Activated CD4-positive, alpha-beta T cell treated with anti-CD3 and anti-CD28 coated beads for 36 hours (primary cell): ENCODE results near the gene ETV6. TPM values are rescaled to one million over a fixed set of nuclear protein-coding genes. Genes with fewer than 3 reads are reported as not detected.

ENCODE experiments used
- ATAC-seq: fragments of 200-7000 bp; cut with Tn5 transposase; one replicate; pipeline ENCODE4 v1.10.0; 2021; ENCODE audit warnings: mild to moderate bottlenecking, moderate library complexity
- CTCF ChIA-PET: fragments of 350-600 bp; sonication (Branson Sonifier 250); formaldehyde crosslinking; loops from one replicate; lab custom pipeline; 2021; ENCODE audit warnings: antibody characterized with exemption; lab: Charles Lee
- POLR2A ChIA-PET: fragments of 350-600 bp; sonication (Branson Sonifier 250); formaldehyde crosslinking; loops from one replicate; lab custom pipeline; 2021; ENCODE audit warnings: antibody characterized with exemption, inconsistent platforms; lab: Charles Lee
- DNase-seq: peaks from one replicate; pipeline ENCODE4 v3.0.0-alpha.2; 2020
- H3K27ac Mint-ChIP-seq: one replicate; pipeline ENCODE4 v1.8.0; 2021; ENCODE audit warnings: mixed read lengths
- H3K27me3 Mint-ChIP-seq: one replicate; pipeline ENCODE4 v1.8.0; 2021; ENCODE audit warnings: mixed read lengths
- H3K36me3 Mint-ChIP-seq: one replicate; pipeline ENCODE4 v1.8.0; 2021; ENCODE audit warnings: low read depth, mixed read lengths
- H3K4me1 Mint-ChIP-seq: one replicate; pipeline ENCODE4 v1.8.0; 2021; ENCODE audit warnings: mixed read lengths
- H3K4me3 Mint-ChIP-seq: one replicate; pipeline ENCODE4 v1.8.0; 2021; ENCODE audit warnings: mild to moderate bottlenecking, moderate library complexity, mixed read lengths
- H3K9me3 Mint-ChIP-seq: one replicate; pipeline ENCODE4 v1.8.0; 2021; ENCODE audit warnings: low read depth, mixed read lengths
- intact Hi-C, 2 experiments: fragments of 100-400 bp; cut with DNase I in 1 of 2; cut with micrococcal nuclease in 1 of 2; formaldehyde crosslinking; loops; one replicate each; pipeline versions ENCODE4 v1.14.2 to v1.15.1; 2022 to 2024; cut with DNase I, micrococcal nuclease
- total RNA-seq, 2 experiments: library from RNA; stranded (reverse); gene quantifications; one replicate each; pipeline ENCODE4 v1.2.3, GENCODE V29; 2021

The ETV6 gene
- total RNA-seq, 2 experiments from 2014 or later = 53.5 to 56.7 TPM

DNA sequence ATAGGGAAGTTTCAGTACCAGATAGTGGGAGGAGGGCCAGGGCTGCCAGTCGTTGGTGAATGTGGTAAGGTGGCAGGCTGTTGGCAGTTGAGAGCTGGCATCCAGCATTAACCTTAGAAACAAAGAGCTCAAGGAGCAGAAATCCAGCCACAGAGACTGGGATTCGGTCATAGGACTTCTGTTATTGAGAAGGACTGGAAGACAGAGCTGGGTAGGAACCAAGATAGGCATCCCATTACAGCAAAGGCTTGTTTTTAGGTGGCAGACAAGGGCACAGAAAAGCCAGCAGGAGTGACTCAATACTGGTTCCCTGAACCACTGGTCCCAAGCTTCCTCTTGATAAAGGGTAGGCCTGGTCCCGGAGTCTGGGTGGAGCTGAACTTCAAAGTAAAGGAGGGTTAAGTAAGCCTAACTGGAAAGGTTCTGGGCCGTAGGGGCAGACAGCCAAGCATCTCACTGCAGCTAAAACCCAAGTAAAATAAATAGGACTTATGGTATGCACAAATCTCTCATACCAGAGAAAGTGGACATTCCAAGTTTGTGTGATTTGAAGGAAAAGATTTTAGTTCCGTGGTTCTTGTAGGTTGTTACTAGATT lies 147.9 kb downstream of the ETV6 start:
- intact Hi-C loops = no loop called here
- Mint-ChIP-seq H3K4me3 (no peak overlapping the region), H3K36me3 (peaks cover 41% of the 10 kb centered on the region), H3K27ac (peak overlapping the region; percentile 45), H3K9me3 (peaks cover 2% of the 10 kb centered on the region), H3K27me3 (no peaks in the 10 kb centered on the region), H3K4me1 (peaks cover 52% of the 10 kb centered on the region)
- no peak for ATAC-seq
- no peak for DNase-seq
- ChIA-PET POLR2A (no interaction called here), CTCF (interaction anchor here (1.0 to 1.6 kb wide), 2 partner anchors 12 to 15 kb away, joined by 3 to 4 read pairs; no protein-coding TSS in a partner anchor)

DNA sequence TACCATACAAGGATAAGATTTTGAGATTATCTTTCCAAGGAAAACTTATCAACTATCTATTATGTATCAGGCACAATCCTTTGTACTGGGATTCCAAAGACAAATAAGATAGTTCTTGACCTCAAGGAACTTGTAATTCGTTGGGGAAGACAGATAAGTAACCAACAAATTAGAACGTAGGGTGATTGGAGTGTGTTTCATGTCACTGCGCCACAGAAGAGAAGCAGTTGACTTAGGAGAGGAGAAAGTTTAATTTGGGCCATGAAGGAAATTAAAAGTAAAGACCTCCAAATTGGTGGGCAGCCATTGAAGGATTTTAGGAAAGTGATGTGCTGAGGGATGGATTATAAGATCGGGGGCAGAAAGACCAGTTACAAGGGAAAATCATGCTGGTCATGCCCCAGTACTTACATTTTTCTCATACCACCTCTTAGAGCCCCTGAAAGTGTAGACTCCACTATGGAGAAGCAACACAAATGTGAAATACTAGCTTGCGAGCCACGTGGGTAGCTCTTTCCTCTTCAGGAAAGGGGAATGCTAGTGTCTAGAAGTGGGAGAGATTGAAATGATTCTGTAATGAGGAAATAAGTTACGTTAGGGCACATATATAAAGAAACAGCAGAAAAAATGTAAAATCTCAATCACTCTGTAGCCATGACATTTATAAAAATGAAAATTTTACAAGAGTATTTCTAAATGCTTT lies 148.7 kb downstream of the ETV6 start:
- DNase-seq = no peak
- peaks cover 54% of the 10 kb centered on the region for H3K4me1 Mint-ChIP-seq
- peaks cover 44% of the 10 kb centered on the region for H3K36me3 Mint-ChIP-seq
- peaks cover 2% of the 10 kb centered on the region for H3K9me3 Mint-ChIP-seq
- H3K27me3 Mint-ChIP-seq = no peaks in the 10 kb centered on the region
- no peak for ATAC-seq
- POLR2A ChIA-PET = no interaction called here
- H3K4me3 Mint-ChIP-seq = no peak overlapping the region
- CTCF ChIA-PET = interaction anchor here (1.0 kb wide), 1 partner anchor 98 kb away, joined by 3 read pairs; no protein-coding TSS in a partner anchor
- H3K27ac Mint-ChIP-seq = no peak overlapping the region
- intact Hi-C loops = no loop called here

DNA sequence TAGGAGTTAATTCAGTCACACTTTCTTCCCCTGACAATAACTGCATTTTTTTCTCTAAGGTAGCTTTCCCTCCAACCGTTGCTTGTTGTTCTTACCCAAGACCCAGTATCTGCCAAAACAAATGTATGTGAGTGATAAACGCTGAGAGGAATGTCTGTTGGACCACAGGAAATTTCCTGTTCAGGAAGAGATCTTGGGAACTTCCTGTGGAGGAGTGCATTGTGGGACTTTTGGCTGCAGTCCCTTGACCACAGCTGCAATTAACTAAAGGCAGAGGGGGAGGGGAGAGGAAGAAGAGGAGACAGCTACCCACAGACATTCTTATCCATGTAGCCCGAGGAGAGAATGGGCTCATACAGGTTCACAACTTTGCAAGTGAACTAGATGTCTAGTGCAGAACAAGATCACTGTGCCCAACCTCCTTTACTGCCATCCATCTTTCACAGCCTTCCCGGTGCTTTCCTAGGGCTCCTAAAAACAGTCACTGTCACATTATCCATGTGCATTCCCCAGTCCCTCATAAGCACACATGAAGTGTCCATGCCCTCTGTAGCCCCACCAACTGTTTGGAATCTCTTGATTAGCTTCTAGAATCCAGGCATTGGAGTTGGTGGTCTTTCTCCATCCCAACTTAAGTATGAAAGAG lies 149.5 kb downstream of the ETV6 start:
- ATAC-seq = no peak
- intact Hi-C loops = no loop called here
- POLR2A ChIA-PET = no interaction called here
- Mint-ChIP-seq H3K27me3 (no peaks in the 10 kb centered on the region), H3K27ac (peak overlapping the region; percentile 14), H3K4me3 (no peak overlapping the region), H3K9me3 (peaks cover 2% of the 10 kb centered on the region), H3K36me3 (peaks cover 45% of the 10 kb centered on the region), H3K4me1 (peaks cover 57% of the 10 kb centered on the region)
- no peak for DNase-seq
- CTCF ChIA-PET = interaction anchor here (1.0 to 1.1 kb wide), 2 partner anchors 11 to 99 kb away, joined by 3 read pairs; no protein-coding TSS in a partner anchor

DNA sequence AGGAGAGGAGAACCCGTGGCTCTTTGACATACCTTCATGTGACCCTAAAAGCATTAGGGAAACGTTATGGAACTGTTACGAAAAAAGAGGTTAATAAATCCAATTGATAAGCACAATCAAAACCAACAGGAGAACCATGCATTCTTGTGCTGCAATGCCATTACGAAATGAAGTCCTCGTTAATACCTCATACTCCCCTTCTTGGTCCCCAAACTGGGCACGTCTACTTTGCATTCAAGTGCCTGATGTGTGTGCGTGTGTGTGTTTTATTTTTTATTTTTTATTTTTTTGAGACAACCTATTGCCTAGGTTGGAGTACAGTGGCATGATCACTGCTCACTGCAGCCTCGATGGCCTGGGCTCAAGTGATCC lies 150.0 kb downstream of the ETV6 start:
- H3K27me3 Mint-ChIP-seq = no peaks in the 10 kb centered on the region
- H3K4me1 Mint-ChIP-seq = peaks cover 62% of the 10 kb centered on the region
- no peak overlapping the region for H3K4me3 Mint-ChIP-seq
- peaks cover 2% of the 10 kb centered on the region for H3K9me3 Mint-ChIP-seq
- no peak for ATAC-seq
- DNase-seq = no peak
- intact Hi-C loops = no loop called here
- CTCF ChIA-PET = interaction anchor here (1.1 kb wide), 1 partner anchor 11 kb away, joined by 3 read pairs; no protein-coding TSS in a partner anchor
- peaks cover 50% of the 10 kb centered on the region for H3K36me3 Mint-ChIP-seq
- POLR2A ChIA-PET = no interaction called here
- H3K27ac Mint-ChIP-seq = no peak overlapping the region

DNA sequence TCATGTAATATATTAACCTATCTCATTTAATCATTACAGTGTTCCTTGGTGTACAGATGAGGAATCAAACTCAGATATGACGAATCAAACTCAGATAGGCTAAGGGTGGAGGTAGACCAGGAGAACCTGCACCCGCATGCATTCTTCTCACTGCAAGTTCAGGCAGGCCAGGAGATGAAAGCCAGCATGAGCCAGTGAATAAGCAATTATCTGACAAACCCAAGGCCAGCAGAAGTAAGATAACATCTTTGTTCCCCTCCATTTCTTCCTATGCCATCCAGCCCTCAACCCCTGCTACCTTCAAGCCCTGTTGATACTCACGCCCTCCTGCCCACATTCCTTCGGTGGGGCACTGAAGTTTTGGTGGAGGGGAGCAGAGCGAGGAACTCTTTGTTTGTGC lies 152.2 kb downstream of the ETV6 start:
- no peak for DNase-seq
- no peak overlapping the region for H3K27ac Mint-ChIP-seq
- ChIA-PET CTCF (interaction anchor here (1.3 kb wide), 1 partner anchor 12 kb away, joined by 8 read pairs; no protein-coding TSS in a partner anchor), POLR2A (no interaction called here)
- H3K36me3 Mint-ChIP-seq = peaks cover 43% of the 10 kb centered on the region
- no peak overlapping the region for H3K4me3 Mint-ChIP-seq
- H3K9me3 Mint-ChIP-seq = peaks cover under 1% of the 10 kb centered on the region
- peaks cover 61% of the 10 kb centered on the region for H3K4me1 Mint-ChIP-seq
- intact Hi-C loops = no loop called here
- no peak for ATAC-seq
- H3K27me3 Mint-ChIP-seq = no peaks in the 10 kb centered on the region

DNA sequence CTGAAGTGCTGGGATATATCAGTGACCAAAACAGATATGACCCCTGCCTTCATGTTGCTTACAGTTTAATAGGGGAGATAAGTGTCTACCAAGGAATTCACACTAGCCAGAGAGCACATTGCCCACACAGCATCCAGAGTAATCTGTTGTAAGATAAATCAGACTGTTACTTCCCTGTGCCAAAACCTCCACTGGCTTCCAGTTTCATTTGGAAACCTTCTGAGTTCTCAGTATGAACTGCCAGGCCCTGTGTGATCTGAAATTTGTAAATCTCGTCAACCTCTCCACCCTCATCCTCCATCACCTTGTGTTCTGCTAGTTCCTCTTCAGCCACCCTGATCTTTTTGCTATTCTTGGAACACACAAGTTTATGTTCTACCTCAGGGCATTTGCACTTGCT lies 154.7 kb downstream of the ETV6 start:
- ChIA-PET POLR2A (no interaction called here), CTCF (interaction anchor here (1.0 to 1.1 kb wide), 2 partner anchors 13 to 229 kb away, joined by 3 to 4 read pairs; no protein-coding TSS in a partner anchor)
- H3K27me3 Mint-ChIP-seq = no peaks in the 10 kb centered on the region
- ATAC-seq (peak; percentile 51), DNase-seq (no peak)
- H3K36me3 Mint-ChIP-seq = peaks cover 33% of the 10 kb centered on the region
- no peaks in the 10 kb centered on the region for H3K9me3 Mint-ChIP-seq
- H3K4me1 Mint-ChIP-seq = peaks cover 49% of the 10 kb centered on the region
- H3K4me3 Mint-ChIP-seq = no peak overlapping the region
- no peak overlapping the region for H3K27ac Mint-ChIP-seq
- intact Hi-C loops = loop anchor here in 1 of 2 experiments (2.0 kb wide), 1 partner anchor 23 kb away; no protein-coding TSS in a partner anchor

DNA sequence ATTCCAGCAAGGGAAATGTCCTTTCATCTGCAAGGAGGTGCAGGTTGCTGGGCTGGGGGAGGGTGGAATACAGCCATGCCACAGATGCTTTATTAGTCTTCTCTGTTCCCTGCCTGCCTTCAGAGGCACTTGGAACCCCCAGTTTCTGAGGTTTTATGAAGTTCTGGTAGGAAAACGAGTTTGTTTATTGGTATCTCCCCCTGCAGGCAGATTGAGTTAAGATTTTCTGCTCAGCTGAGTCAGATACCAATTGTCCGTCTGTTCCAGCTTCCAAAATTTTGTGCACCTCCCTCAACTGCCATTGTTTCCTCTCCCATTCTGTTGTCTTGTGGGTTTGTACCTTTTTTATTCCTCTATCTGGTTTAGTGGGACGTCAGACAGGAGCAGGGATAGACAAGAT lies 155.6 kb downstream of the ETV6 start:
- Mint-ChIP-seq H3K4me3 (no peak overlapping the region), H3K4me1 (peaks cover 49% of the 10 kb centered on the region), H3K27ac (no peak overlapping the region), H3K27me3 (no peaks in the 10 kb centered on the region), H3K36me3 (peaks cover 31% of the 10 kb centered on the region), H3K9me3 (no peaks in the 10 kb centered on the region)
- ATAC-seq = no peak
- no peak for DNase-seq
- ChIA-PET POLR2A (no interaction called here), CTCF (interaction anchor here (0.7 to 1.1 kb wide), 3 partner anchors 14 to 228 kb away, joined by 3 to 4 read pairs (median 4); no protein-coding TSS in a partner anchor)
- intact Hi-C loops = loop anchor here in 1 of 2 experiments (2.0 kb wide), 1 partner anchor 24 kb away; no protein-coding TSS in a partner anchor

DNA sequence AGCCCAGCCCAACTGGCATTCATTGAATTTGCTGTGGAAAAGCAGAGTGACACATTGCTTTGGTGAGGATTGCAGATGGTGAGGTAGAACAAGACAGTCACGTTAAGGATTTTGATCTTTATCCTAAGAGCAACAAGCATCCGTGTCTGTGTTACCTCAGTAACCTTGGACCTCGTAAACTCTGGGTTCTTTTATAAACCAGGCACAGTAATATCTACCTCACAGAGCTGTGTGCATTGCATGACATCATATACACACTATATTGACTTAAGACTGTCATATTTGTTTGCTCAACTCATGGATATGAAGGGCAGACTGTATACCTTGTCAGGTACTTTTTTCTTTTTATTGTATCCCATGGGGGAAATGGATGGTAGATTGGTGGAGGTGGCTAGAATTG lies 156.2 kb downstream of the ETV6 start:
- Mint-ChIP-seq H3K27ac (no peak overlapping the region), H3K4me1 (peaks cover 52% of the 10 kb centered on the region), H3K9me3 (no peaks in the 10 kb centered on the region), H3K36me3 (peaks cover 30% of the 10 kb centered on the region), H3K27me3 (no peaks in the 10 kb centered on the region), H3K4me3 (no peak overlapping the region)
- ChIA-PET CTCF (interaction anchor here (0.7 to 1.2 kb wide), 3 partner anchors 26 to 233 kb away, joined by 3 to 4 read pairs (median 3); no protein-coding TSS in a partner anchor), POLR2A (interaction anchor here (0.7 kb wide), 1 partner anchor 1085 kb away, joined by 5 read pairs; no protein-coding TSS in a partner anchor)
- ATAC-seq (no peak), DNase-seq (no peak)
- intact Hi-C loops = loop anchor here in 1 of 2 experiments (2.0 kb wide), 1 partner anchor 25 kb away; no protein-coding TSS in a partner anchor

DNA sequence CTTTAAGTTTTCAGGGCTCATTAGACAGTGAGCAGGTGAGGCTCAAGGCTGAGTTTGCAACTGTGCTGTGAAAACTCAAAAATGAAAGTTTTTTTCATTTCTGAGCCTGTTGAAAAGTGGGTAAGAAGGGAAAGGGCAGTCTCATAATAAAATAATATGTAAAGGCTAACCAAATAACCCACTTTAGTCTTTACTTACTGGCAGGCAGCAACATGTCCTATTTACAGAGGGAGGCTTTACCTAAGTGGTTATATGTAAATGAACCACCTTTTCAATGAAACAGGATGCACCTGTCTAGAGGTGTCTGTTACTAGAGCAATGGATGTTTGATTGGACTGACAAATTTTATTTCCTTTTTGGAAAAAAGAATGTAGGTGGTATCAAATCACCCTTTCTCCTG lies 158.0 kb downstream of the ETV6 start:
- intact Hi-C loops = no loop called here
- Mint-ChIP-seq H3K36me3 (peaks cover 31% of the 10 kb centered on the region), H3K27ac (no peak overlapping the region), H3K4me3 (no peak overlapping the region), H3K27me3 (no peaks in the 10 kb centered on the region), H3K4me1 (peaks cover 55% of the 10 kb centered on the region), H3K9me3 (no peaks in the 10 kb centered on the region)
- ATAC-seq (no peak), DNase-seq (no peak)
- ChIA-PET POLR2A (no interaction called here), CTCF (no interaction called here)

DNA sequence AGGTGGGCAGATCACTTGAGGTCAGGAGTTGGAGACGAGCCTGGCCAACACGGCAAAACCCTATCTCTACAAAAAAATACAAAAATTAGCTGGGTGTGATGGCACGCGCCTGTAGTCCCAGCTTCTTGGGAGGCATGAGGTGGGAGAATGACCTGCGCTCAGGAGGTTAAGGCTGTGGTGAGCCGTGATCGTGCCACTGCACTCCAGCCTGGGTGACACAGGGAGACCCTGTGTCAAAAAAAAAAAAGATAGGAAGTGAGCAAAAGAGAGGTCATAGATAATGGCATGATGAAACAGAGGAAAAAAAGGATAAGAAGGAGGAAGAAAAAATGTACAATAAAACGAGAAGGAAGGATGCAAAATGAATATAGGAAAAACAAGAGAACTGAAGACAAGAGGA lies 159.5 kb downstream of the ETV6 start:
- H3K27me3 Mint-ChIP-seq = no peaks in the 10 kb centered on the region
- intact Hi-C loops = no loop called here
- ChIA-PET CTCF (interaction anchor here (1.3 kb wide), 1 partner anchor 12 kb away, joined by 4 read pairs; no protein-coding TSS in a partner anchor), POLR2A (no interaction called here)
- H3K27ac Mint-ChIP-seq = no peak overlapping the region
- DNase-seq (no peak), ATAC-seq (no peak)
- peaks cover 63% of the 10 kb centered on the region for H3K4me1 Mint-ChIP-seq
- peaks cover 29% of the 10 kb centered on the region for H3K36me3 Mint-ChIP-seq
- no peaks in the 10 kb centered on the region for H3K9me3 Mint-ChIP-seq
- no peak overlapping the region for H3K4me3 Mint-ChIP-seq

DNA sequence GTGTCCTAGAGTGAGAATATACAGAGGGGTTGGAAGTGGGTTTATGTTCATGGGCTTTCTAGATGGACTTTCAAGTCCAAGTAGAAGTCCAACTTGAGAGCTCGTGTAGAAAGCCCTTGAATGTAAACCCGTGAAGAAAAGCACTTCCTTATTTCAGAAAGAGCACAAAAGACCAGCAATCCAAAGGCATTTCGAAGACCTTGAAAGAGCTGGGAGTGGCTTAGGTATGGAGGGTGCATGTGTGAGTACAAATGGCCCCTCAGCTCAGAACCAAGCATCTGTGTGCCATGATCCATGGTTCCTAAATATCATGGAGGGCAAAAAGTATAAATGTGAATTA lies 160.7 kb downstream of the ETV6 start:
- intact Hi-C loops = loop anchor here in 1 of 2 experiments (5.0 kb wide), 1 partner anchor 158 kb away; no protein-coding TSS in a partner anchor

More for the DNA sequence above, 160.7 kb downstream of the ETV6 start:
- Mint-ChIP-seq H3K9me3 (no peaks in the 10 kb centered on the region), H3K27ac (peak overlapping the region; percentile 4), H3K4me3 (no peak overlapping the region), H3K4me1 (peaks cover 68% of the 10 kb centered on the region), H3K27me3 (no peaks in the 10 kb centered on the region), H3K36me3 (peaks cover 30% of the 10 kb centered on the region)
- ATAC-seq = no peak
- ChIA-PET POLR2A (no interaction called here), CTCF (interaction anchor here (1.2 to 1.3 kb wide), 3 partner anchors 11 to 31 kb away, joined by 3 to 4 read pairs (median 4); no protein-coding TSS in a partner anchor)
- DNase-seq = no peak
